HepG2 (cell line): ENCODE data around the gene ASCC2. TPM values are rescaled to one million over a fixed set of nuclear protein-coding genes. Genes with fewer than 3 reads are reported as not detected.

Experiments used
- GABPA ChIP-seq, 2 experiments: IDR thresholded peaks; 2 replicates each; pipeline ENCODE4 v1.6.1; 2011 to 2016; ENCODE audit warnings: low read depth in 2 of 2, low read length in 1 of 2, missing biosample characterization in 1 of 2, missing genetic modification characterization in 1 of 2
- HMG20A ChIP-seq: IDR thresholded peaks from 2 replicates; pipeline ENCODE4 v1.6.1; 2016; ENCODE audit warnings: borderline replicate concordance
- HNF4G ChIP-seq, 2 experiments: sonication (generic) in 1 of 2; formaldehyde crosslinking in 1 of 2; IDR thresholded peaks; 2 replicates each; pipeline versions ENCODE4 v1.4.0 to v1.6.1; 2011 to 2020; ENCODE audit warnings: borderline replicate concordance in 2 of 2, low read depth in 2 of 2, mild to moderate bottlenecking in 2 of 2, low read length in 1 of 2, missing genetic modification reagents in 1 of 2, moderate library complexity in 1 of 2
- RXRB ChIP-seq: IDR thresholded peaks from 2 replicates; pipeline ENCODE4 v1.6.1; 2016; ENCODE audit warnings: borderline replicate concordance, missing genetic modification reagents, missing compliant biosample characterization
- SOX13 ChIP-seq, 3 experiments: fragments of 450-650 bp in 1 of 3; sonication (generic) in 1 of 3; formaldehyde crosslinking in 1 of 3; IDR thresholded peaks in 2 of 3; conservative IDR thresholded peaks in 1 of 3; 2 replicates each; pipeline versions ENCODE4 v1.5.0 to v1.6.1; 2016 to 2020; ENCODE audit warnings: antibody characterized with exemption in 1 of 3, mild to moderate bottlenecking in 1 of 3, missing compliant biosample characterization in 1 of 3, missing genetic modification reagents in 1 of 3, moderate library complexity in 1 of 3
- STAG1 ChIP-seq: sonication (generic); formaldehyde crosslinking; IDR thresholded peaks from 2 replicates; pipeline ENCODE4 v1.4.0; 2020; ENCODE audit warnings: missing genetic modification reagents
- XRCC5 ChIP-seq: fragments of 200-400 bp; formaldehyde crosslinking; optimal IDR thresholded peaks from 2 replicates; pipeline ENCODE3; 2017; ENCODE audit warnings: mild to moderate bottlenecking, low read length
- ZBTB49 ChIP-seq: sonication (generic); formaldehyde crosslinking; IDR thresholded peaks from 2 replicates; pipeline ENCODE4 v1.4.0; 2020; ENCODE audit warnings: missing genetic modification reagents, borderline replicate concordance
- ZGPAT ChIP-seq: IDR thresholded peaks from 2 replicates; pipeline ENCODE4 v1.6.1; 2016; ENCODE audit warnings: mild to moderate bottlenecking
- ZNF652 ChIP-seq: IDR thresholded peaks from 2 replicates; pipeline ENCODE4 v1.6.1; 2016; ENCODE audit warnings: low read depth, borderline replicate concordance
- polyA plus RNA-seq, 8 experiments: library from polyadenylated mRNA; depleted of rRNA in 3 of 8; stranded (reverse) in 7 of 8; unstranded in 1 of 8; fragments of >200 nt; fragmentation: Illumina TruSeq in 4 of 8; extraction: Trizol in 4 of 8; gene quantifications; 2 replicates each; pipeline versions ENCODE4 v1.2.1 to v1.2.3, GENCODE V29; 2011 to 2016; ENCODE audit warnings: low read depth in 4 of 8, missing spikeins in 1 of 8, mixed read lengths in 1 of 8; ENCODE audit not compliant: insufficient read depth in 1 of 8
- total RNA-seq, 5 experiments: library from RNA; depleted of rRNA; stranded (reverse); fragments of >200 nt; fragmentation: Illumina TruSeq; extraction: Trizol; gene quantifications; 2 replicates each; pipeline ENCODE4 v1.2.3, GENCODE V29; 2016; ENCODE audit warnings: low read depth in 1 of 5
- TF ChIP-seq, protein P1 (sequence below): sonication (generic); formaldehyde crosslinking; IDR thresholded peaks from 2 replicates; pipeline ENCODE4 v1.4.0; 2020; ENCODE audit warnings: missing genetic modification reagents, mild to moderate bottlenecking, borderline replicate concordance
- TF ChIP-seq, protein P2 (sequence below): sonication (generic); formaldehyde crosslinking; IDR thresholded peaks from 2 replicates; pipeline ENCODE4 v1.4.0; 2020; ENCODE audit warnings: low read depth, missing genetic modification reagents
- TF ChIP-seq, protein P3 (sequence below): sonication (generic); formaldehyde crosslinking; IDR thresholded peaks from 2 replicates; pipeline ENCODE4 v1.4.0; 2020; ENCODE audit warnings: mild to moderate bottlenecking, missing genetic modification reagents

ASCC2 gene
- total and polyA plus RNA-seq, 2 of the 13 experiments (the other 11 are each of a cell fraction or from before 2014, with no cell fraction given) = 26.2 to 26.3 TPM

- TF ChIP-seq, protein P1, sequence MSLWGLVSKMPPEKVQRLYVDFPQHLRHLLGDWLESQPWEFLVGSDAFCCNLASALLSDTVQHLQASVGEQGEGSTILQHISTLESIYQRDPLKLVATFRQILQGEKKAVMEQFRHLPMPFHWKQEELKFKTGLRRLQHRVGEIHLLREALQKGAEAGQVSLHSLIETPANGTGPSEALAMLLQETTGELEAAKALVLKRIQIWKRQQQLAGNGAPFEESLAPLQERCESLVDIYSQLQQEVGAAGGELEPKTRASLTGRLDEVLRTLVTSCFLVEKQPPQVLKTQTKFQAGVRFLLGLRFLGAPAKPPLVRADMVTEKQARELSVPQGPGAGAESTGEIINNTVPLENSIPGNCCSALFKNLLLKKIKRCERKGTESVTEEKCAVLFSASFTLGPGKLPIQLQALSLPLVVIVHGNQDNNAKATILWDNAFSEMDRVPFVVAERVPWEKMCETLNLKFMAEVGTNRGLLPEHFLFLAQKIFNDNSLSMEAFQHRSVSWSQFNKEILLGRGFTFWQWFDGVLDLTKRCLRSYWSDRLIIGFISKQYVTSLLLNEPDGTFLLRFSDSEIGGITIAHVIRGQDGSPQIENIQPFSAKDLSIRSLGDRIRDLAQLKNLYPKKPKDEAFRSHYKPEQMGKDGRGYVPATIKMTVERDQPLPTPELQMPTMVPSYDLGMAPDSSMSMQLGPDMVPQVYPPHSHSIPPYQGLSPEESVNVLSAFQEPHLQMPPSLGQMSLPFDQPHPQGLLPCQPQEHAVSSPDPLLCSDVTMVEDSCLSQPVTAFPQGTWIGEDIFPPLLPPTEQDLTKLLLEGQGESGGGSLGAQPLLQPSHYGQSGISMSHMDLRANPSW = peak; percentile 33; the same call in 1 of the 2 replicates
- TF ChIP-seq ZBTB49 (CRISPR knock-in tag) (no peak), ZNF652 (0 out of 2 replicates have a peak, but pooled peaks have one; percentile 20), XRCC5 (peak; percentile 47), HNF4G (IDR thresholded peaks at IDR 0.05; ENCODE audit: borderline replicate concordance, low read depth, low read length) (0 out of 2 replicates have a peak, but pooled peaks have one; percentile 25), HNF4G (CRISPR knock-in tag; IDR thresholded peaks at IDR 0.05; ENCODE audit: borderline replicate concordance, low read depth) (no peak), RXRB (CRISPR knock-in tag) (peak; percentile 78), ZGPAT (CRISPR knock-in tag) (peak; percentile 68; the same call in 1 of the 2 replicates), GABPA (IDR thresholded peaks at IDR 0.05; ENCODE audit: low read depth, low read length) (peak; percentile 80), GABPA (CRISPR knock-in tag; IDR thresholded peaks at IDR 0.05; ENCODE audit: low read depth) (peak; percentile 90), STAG1 (CRISPR knock-in tag) (0 out of 2 replicates have a peak, but pooled peaks have one; percentile 16), SOX13 (IDR thresholded peaks at IDR 0.05) (no peak), SOX13 (CRISPR knock-in tag; conservative IDR thresholded peaks at IDR 0.05 in 1 of 2, IDR thresholded peaks at IDR 0.05 in 1 of 2) (peak in 1 of 2 experiments; percentile 27; a peak in 1 of 4 replicates), HMG20A (CRISPR knock-in tag) (no peak)
- TF ChIP-seq, protein P2, sequence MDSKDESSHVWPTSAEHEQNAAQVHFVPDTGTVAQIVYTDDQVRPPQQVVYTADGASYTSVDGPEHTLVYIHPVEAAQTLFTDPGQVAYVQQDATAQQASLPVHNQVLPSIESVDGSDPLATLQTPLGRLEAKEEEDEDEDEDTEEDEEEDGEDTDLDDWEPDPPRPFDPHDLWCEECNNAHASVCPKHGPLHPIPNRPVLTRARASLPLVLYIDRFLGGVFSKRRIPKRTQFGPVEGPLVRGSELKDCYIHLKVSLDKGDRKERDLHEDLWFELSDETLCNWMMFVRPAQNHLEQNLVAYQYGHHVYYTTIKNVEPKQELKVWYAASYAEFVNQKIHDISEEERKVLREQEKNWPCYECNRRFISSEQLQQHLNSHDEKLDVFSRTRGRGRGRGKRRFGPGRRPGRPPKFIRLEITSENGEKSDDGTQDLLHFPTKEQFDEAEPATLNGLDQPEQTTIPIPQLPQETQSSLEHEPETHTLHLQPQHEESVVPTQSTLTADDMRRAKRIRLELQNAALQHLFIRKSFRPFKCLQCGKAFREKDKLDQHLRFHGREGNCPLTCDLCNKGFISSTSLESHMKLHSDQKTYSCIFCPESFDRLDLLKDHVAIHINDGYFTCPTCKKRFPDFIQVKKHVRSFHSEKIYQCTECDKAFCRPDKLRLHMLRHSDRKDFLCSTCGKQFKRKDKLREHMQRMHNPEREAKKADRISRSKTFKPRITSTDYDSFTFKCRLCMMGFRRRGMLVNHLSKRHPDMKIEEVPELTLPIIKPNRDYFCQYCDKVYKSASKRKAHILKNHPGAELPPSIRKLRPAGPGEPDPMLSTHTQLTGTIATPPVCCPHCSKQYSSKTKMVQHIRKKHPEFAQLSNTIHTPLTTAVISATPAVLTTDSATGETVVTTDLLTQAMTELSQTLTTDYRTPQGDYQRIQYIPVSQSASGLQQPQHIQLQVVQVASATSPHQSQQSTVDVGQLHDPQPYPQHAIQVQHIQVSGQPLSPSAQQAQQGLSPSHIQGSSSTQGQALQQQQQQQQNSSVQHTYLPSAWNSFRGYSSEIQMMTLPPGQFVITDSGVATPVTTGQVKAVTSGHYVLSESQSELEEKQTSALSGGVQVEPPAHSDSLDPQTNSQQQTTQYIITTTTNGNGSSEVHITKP (CRISPR knock-in tag) = 0 out of 2 replicates have a peak, but pooled peaks have one; percentile 30
- TF ChIP-seq, protein P3, sequence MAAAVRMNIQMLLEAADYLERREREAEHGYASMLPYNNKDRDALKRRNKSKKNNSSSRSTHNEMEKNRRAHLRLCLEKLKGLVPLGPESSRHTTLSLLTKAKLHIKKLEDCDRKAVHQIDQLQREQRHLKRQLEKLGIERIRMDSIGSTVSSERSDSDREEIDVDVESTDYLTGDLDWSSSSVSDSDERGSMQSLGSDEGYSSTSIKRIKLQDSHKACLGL (CRISPR knock-in tag) = peak; percentile 59; the same call in 1 of the 2 replicates
Observed at GRCh38 chr22:29837741-29838598, at the start of gene ASCC2 (continued).
